A172 (cell line): ENCODE data around the gene ICOSLG. TPM values are rescaled to one million over a fixed set of nuclear protein-coding genes. Genes with fewer than 3 reads are reported as not detected.
"Not testable (repeated sequence)": the region's sequence is repeated elsewhere in the genome, so short reads cannot be mapped to it uniquely, and the experiment has no call there.

ENCODE experiments used
- DNase-seq: peaks from one replicate; pipeline ENCODE4 v3.0.0-alpha.2; 2015; ENCODE audit warnings: low spot score
- total RNA-seq: library from RNA; depleted of rRNA; stranded (reverse); fragments of >200 nt; shearing (Covaris generic); gene quantifications from 2 replicates; pipeline ENCODE4 v1.2.3, GENCODE V29; 2014; rRNA removed

Gene ICOSLG, protein sequence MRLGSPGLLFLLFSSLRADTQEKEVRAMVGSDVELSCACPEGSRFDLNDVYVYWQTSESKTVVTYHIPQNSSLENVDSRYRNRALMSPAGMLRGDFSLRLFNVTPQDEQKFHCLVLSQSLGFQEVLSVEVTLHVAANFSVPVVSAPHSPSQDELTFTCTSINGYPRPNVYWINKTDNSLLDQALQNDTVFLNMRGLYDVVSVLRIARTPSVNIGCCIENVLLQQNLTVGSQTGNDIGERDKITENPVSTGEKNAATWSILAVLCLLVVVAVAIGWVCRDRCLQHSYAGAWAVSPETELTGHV
- total RNA-seq: 1.2 and 1.8 TPM in 2 replicates

DNA sequence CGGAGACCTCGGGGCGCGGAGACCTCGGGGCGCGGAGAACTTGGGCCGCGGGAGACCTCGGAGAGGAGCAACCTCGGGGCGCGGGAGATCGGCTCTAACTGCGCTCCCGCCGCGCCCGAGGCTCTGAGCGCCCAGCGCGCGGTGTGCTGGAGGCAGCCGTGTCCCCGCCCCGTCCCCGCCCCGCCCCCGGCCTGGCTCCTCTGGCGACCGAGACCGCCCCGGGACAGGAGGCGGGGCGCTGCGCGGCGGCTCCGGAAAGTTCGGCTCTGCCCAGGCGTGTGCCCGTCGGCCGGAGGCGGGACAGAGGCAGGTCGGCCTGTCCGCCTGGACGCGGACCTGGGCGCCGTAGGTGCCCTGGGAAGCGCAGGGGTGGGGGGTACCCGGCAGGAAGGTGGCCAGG is at the start of gene ICOSLG:
ICOSLG (minus strand) TSS at position 102 of the 400 bp plus-strand sequence. CDS start 126 bp downstream, outside the sequence.
- not testable (repeated sequence) for DNase-seq

DNA sequence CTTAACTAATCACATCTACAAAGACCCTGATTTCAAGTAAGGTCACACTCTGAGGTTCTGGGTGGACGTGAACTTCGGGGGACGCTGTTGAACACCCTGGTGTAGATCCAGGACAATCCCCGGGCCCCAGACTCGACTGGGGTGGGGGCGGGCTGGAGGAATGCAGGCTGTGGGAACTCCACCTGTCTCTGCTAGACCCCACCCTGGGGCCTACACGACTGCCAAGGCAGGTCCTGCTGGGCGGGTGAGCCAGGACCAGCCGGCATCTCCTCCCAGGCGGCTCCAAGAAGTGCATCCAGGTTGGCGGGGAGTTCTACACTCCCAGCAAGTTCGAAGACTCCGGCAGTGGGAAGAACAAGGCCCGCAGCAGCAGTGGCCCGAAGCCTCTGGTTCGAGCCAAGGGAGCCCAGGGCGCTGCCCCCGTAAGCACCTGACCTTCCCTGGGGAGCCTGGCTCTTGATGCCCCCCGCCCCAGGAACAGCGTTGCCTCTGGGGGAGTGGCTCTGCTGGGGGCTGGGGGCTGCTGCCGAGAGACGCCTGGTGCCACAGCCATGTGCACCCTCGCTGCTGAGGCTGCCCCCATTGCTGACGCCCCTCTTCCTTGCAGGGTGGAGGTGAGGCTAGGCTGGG is 48.8 kb upstream of the ICOSLG start:
- no peak for DNase-seq

DNA sequence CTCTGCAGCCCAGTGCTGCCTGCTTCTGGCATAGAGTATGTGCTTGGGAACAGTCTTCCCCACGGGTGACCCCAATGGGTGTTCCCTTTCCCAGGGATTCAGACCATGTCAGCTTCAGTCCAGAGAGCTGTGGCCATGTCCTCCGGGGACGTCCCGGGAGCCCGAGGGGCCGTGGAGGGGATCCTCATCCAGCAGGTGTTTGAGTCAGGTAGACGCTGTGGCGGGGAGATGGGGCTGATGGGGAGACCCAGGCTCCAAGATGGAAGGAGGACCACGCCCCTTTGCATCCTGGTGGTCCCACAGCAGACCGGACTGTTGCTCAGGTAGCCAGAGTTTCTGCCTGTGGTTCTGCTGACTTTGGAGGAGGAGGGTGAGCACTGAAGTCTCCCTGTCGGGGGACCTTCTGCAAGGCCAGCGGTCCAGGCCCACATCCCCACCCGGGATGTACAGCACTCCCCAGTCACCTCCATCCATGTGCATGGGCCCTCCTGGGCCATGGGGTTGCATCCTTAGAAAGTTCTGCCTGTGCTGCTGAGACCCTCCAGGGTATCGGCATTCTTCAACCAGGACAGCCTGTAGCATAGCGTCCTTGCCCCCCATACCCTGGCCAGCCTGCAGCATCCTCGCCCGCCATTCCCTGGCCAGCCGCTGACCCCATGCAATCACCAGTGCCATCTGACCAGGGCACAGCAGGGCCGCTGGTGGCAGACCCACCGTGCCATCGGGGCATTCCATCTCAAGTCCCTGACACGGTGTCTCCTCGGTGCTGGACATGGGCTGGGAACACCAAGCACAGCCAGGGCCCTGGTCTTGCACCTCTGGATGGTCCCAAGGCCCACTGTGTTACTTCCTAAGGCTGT is 47.7 kb upstream of the ICOSLG start:
- no peak for DNase-seq

DNA sequence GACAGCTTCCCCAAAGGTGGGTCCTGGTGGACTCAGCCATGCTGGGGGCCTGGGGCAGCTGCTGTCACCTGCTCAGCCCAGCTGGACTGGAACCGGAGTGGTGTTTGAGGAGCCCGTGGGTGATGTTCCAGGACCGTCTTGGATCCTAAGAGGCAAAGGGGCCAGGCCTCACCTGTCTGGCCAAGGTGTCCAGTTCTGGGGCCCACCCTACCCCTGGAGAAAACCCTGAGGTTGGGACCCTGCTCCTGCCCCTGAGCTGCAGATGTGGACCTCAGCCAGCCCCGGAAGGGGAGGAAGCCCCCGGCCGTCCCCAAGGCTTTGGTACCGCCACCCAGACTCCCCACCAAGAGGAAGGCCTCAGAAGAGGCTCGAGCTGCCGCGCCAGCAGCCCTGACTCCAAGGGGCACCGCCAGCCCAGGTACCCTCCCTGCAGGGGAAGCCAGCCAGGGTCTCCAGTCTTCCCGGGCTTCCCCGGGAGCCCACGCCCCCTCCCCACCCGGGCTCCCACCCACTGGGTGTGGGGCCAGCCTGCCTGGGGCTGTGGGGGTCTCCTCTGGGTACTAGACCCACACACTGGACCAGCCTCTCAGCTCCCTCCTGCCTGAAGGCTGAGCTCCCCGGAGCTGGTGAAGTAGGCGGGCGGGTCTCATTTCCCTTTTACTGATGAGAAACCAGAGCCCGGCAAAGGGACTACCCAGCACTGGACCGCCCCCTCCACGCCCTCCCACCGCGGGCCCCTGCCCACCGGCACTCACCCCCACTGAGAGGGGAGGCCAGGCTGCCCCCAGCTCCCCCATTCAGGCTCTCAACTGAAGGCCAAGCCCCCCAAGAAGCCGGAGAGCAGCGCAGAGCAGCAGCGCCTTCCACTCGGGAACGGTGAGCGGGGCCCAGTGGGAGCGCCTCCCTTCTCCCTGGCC is 46.2 kb upstream of the ICOSLG start:
- DNase-seq: no peak

DNA sequence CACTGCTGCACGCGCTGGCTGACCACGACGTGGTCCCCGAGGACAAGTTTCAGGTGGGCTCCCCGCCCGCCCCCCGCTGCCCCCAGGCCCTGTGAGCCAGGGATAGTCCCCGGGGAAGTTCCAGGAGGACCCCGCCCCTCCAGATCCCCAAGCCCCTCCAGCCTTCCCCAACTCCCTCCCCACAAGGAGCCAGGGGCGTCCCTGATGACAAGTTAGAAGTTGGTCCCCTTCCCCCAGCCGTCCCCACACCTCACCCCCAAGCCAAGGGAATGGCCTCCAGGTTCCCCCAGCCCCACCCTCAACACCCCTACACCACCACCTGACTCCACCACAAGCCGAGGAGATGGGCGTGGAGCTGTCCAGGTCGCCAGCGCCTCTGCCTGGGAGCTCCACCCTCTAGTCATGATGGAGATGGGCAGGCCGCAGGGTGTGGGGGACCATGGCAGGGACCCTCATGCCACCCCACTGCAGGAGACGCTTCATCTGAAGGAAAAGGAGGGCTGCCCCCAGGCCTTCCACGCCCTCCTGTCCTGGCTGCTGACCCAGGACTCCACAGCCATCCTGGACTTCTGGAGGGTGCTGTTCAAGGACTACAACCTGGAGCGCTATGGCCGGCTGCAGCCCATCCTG is 45.5 kb upstream of the ICOSLG start:
- DNase-seq: no peak

DNA sequence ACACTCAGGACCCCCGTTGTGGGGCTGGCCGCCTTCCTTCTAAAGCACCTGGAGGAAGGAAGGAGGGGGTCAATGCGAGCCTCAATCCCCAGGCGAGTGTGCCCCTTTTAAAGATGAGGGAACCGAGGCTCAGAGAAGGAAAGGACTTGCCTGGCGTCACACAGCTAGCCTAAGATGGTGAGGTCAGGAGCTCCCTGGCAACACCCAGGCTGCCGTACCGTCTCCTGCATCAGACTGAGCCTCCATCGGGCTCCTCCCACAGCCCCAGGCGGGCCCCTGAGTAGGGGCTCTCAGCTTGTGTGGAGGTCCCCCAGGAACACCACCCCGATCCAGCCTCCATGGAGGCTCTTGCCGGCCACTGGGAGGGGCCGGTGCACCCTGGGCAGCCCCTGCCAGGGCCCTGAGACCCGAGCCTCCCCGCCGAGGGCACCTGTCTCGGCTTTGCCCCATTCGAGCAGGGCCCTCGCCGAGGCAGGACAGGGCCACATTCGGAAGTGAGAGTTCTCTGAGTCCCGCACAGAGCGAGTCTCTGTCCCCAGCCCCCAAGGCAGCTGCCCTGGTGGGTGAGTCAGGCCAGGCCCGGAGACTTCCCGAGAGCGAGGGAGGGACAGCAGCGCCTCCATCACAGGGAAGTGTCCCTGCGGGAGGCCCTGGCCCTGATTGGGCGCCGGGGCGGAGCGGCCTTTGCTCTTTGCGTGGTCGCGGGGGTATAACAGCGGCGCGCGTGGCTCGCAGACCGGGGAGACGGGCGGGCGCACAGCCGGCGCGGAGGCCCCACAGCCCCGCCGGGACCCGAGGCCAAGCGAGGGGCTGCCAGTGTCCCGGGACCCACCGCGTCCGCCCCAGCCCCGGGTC is 44.6 kb upstream of the ICOSLG start, which contains the start of gene AIRE:
AIRE (plus strand) TSS at position 739 of the 855 bp plus-strand sequence. CDS start 131 bp downstream, outside the sequence.
- no peak for DNase-seq

DNA sequence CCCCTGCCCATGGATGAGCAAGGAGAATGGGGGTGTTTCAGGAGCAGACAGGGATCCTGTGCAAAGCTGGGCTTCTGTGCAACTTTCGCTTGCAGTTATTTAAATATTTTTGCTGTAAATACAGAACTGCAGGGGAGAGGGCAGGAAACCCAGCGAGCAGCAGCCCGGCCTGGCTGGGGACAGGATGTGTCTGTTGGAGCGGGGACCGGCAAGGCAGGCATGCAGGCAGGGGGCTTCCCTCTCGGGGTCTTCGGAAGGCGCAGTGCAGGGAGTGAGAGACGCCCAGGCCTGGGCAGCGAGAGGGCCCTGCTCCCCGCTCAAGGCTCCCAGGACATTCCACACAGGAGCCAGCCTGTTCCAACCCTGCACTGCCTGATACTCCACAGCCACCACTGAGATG is 43.2 kb upstream of the ICOSLG start:
- no peak for DNase-seq

DNA sequence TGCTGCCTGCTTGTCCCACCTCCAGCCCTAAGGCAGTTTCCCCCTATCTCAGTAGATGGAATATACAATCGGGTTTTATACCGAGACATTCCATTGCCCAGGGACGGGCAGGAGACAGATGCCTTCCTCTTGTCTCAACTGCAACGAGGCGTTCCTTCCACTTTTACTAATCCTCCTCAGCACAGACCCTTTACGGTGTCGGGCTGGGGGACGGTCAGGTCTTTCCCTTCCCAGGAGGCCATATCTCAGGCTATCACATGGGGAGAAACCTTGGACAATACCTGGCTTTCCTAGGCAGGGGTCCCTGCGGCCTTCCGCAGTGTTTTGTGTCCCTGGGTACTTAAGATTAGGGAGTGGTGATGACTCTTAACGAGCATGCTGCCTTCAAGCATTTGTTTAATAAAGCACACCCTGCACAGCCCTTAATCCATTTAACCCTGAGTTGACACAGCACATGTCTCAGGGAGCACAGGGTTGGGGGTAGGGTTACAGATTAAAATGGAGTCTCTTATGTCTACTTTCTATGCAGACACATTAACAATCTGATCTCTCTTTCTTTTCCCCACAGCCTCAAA is 42.6 kb upstream of the ICOSLG start:
- not testable (repeated sequence) for DNase-seq

DNA sequence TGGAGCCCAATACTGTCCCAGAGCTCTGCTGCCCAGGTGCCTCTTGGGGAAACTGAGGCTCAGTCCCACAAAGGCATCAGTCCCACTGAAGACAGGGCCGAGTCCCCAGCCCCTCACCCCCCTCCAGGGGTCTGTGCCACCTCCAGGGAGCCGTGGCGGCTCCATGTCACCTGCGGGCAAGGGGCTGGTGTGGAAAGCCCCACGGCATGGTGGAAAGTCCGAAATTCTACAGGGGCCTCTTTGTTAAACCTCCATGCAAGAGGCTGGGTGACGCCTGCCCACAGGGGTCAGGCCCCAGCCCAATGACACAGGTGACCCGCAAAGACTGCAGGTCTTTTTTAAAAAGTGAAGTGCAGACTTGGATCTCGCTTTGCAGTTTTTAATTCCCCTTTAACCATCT is 41.6 kb upstream of the ICOSLG start:
- DNase-seq: no peak

DNA sequence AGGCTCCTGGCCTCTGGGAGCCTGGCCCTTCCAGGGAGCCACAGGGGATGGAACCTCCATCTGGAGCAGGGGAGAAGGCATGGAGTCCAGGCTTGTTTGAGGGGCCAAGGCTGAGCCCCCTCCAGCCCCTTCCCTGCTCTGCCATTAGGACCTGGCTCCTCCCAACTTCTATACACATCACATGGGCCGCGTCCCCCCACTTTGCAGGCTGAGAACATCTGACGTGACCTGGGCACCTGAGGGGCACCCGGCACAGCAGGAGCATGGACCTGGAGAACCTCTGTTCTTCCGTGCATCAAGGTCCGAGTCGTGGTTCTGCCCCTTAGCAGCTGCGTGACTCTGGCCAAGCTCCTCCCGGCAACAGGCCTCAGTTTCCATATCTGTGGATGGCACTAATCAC is 41.1 kb upstream of the ICOSLG start:
- DNase-seq: no peak

DNA sequence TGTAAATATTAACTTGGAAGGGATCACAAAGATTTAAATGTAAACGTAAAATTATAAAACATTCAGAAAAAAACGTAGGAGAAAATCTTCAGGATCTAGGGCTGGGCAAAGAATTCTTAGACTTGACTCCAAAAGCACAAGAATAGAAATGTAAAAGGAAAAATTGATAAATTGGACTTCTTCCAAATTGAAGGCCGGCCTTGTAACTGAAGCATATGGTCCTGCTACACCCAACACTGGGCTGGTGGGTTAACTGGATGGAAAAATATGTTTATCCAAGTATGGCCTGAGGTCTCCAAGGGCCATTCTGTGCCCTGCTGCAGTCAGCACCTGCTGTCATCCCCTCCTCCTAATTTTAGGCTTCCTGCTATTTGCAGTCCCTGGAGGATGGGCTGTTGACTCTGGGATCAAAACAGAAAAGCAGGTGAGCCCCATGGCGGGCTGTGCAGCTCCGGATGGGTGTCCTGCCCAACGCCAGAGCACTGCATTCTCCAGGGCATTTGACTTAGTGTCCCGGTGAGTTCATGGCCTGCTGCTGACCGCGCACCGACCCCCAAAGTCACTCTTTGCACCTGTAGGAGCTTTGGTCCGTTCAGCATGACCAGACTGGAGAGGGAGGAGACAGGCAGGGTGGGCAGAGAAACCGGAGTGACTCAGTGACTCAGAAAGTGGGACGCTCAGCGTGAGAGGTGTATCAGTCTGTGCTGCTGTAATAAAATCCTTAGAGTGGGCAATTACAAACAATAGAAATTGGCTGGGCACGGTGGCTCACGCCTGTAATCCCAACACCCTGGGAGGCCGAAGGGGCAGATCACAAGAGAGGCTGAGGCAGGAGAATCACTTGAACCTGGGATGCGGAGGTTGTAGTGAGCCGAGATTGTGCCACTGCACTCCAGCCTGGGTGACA is 38.9 kb upstream of the ICOSLG start:
- no peak for DNase-seq

DNA sequence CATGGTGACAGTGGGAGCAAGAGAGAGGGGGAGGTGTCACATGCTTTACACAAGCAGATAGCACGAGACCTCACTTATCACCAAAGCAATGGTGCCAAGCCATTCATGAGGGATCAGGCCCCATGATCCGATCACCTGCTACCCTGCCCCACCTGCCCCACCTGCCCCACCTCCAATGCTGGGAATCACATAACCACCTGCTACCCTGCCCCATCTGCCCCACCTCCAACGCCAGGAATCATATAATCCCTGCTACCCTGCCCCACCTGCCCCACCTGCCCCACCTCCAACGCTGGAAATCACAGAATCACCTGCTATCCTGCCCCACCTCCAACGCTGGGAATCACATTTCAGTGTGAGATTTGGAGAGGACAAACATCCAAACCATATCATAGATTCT is 34.3 kb upstream of the ICOSLG start:
- no peak for DNase-seq

DNA sequence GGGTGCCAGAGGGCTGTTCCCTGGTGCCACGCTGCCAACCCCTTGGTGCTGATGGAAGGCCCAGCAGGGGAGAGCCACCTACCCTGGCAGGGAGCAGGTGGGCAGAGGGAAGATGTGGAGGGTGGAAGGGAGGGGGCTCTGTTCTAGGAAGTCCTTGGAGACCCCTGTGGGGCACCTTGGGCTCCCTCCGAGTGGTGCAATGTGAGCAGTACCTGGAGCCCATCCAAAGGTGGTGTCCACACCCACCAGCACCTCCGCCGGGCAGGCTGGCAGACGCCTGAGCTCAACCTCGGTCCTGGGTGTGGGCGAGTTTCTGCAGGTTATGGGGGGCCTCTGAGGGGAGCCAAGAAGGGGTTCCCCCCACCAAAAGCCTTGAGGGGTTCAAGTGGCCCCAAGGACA is 32.3 kb upstream of the ICOSLG start:
- no peak for DNase-seq

DNA sequence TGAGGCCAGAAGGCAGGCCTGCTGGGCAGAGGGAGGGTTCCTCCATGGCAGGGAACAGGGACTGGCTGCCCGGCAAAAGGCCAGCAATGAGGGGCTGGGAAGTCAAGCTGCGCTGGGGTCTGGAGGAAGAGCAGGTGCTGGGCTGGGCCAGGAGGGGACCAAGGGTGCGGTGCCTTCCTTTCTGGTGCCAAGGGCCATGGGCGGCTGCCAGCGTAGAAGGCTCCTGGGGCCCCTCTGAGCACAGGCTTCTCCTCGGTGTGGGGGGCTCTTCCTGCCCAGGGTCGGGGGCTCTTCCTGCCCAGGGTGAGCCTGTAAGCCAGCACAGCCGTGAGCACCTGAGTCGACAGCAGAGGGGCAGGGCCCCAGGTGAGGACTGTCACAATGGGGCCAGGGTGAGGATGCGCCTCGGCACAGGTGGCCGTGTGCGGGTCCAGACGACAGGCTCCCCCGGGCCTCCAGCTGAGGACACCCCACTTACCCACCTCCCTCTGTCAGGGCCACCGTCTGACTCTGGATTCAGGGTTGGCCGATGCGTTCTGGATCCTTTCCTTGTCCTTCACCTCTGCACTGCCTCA is 31.6 kb upstream of the ICOSLG start:
- no peak for DNase-seq

DNA sequence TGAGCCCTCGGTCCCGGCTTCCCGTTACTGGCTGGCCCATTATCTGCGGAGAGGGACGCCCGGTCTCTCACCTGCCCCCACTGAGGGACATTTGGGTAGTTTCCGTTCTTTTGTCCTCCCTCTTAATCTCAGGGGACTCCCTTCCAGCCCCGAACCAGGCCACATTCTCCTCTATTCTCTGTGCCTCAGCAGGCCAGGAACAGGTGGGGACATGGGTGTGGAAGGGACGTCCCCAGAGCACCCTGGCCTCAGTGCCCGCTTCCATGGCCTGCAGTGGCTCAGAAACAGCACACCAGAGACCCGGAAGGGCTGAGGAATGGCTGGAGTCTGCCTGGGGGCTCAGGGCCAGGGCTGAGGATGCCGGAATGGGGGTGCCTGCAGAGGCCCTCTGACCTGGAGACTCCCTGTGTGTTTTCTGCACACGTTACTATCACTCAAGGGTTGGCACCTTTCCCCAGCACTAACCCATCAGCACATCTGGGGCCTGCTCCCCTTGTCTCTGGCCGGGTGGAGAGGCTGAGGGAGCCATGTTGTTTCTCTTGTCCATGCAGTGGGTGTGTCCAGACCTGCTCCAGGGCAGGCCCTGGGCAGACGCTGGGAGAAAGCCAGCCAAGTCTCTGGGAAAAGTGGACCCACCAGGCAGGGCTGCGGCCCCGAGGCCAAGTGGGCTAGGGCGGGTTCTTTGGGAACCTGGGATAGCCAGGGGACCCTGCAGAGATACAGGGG is 31.0 kb upstream of the ICOSLG start:
- no peak for DNase-seq

DNA sequence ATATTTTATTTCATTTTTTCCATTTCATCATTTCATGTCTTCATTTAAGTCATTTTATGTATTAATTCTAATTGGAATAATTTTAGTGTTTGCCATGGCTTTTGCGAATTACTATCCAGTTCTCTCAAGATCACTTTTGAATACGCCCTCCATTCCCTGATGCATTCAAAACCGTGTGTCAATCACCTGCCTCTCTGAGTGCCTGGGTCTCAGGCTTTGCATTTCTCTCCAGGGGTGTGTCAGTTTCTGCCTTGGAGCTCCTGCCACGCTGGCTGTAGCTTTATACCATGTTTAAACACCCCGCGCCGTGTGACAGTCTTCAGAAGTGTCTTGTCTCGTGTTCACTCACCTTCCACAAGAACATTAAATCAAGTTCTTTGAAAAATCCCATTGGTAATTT is 28.3 kb upstream of the ICOSLG start:
- DNase-seq: no peak

DNA sequence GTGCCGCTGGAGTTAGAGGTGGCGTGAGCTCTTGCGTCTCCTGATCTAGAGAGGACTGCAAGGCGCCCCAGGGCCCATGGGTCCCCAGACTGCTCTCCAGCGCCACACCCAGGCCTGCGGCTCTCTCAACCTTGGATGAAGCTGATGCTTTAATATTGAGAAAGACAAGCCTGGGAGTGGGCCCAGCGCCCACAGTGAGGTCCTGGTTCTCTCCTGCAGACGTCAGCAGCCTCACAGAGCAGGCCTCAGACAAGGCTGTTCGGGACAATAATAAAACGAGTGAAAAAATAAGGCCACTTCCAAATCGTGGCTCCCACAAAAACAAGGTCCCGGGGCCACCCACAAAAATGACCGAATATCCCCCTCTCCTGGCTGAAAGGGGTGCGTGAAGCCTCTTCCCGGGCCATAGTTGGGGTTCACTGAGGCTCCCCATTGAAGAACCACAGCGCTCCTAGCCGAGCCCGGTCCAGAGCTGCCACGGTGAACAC is 27.0 kb upstream of the ICOSLG start:
- no peak for DNase-seq
